ENCODE results near the gene XRCC5. TPM values are rescaled to one million over a fixed set of nuclear protein-coding genes. Genes with fewer than 3 reads are reported as not detected.
A peak's percentile ranks its signal among the peaks of the same experiment; 100 is the strongest.

XRCC5 gene
- total RNA-seq, 1 donor from 2014 or later: 163 TPM

DNA sequence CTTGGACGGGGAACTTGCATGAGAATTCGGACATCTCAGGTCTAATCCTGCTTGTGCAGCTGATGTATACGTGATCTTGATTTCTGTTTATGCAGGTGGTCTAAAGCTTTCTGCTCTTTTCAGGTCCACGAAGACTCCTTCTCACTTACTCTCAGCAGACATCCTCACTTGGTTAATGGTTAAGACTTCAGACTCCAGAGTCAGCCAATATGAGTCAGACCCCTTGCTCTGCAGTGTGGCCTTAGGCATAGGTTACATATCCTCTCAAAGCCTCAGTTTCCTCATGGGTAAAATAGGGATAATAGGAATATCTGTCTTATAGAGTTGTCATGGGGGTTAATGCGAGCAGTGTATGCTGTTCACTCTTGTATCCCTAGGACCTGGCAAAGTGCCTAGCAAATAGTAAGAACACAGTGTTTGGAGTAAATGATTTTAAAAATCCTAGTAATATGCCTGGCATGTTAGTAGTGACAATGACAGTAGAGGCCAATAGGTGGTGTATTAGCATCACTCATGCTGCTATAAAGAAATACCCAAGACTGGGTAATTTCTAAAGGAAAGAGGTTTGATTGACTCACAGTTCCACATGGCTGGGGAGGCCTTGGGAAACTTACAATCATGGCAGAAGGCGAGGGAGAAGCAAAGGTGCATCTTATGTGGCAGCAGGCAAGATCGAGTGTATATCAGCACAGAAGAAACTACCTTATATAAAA is 42.3 kb downstream of the XRCC5 start:
- DNase-seq (ENCODE audit: low read depth in 2 of 2): peak; percentile 27 to 31

DNA sequence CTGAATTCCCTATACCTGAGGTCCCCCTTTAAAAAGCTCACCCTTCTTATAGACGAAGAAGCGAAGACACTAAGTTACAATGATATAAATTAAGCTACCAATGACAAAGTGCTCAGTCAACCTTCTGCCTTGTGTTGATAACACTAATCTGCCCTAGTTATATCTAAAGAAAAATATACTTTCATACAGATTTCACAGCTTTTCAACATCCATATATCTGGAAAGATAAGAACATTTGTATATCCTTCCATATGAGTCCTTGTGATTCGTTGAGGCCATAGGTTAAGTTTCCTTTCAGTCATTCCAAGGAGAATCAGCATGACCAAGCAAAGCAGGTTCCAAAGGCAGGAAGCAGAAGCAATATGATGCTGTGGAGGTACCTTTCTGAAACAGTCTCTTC is 46.8 kb downstream of the XRCC5 start:
- no peak for DNase-seq (ENCODE audit: low read depth in 2 of 2)

- DNase-seq (ENCODE audit: low read depth in 2 of 2): no peak
Measured at GRCh38 chr2:216156822-216157221, 47.7 kb downstream of the XRCC5 start.

GRCh38 chr2:216159144-216159543 is 50.0 kb downstream of the XRCC5 start:
- DNase-seq (ENCODE audit: low read depth in 2 of 2): no peak

DNA sequence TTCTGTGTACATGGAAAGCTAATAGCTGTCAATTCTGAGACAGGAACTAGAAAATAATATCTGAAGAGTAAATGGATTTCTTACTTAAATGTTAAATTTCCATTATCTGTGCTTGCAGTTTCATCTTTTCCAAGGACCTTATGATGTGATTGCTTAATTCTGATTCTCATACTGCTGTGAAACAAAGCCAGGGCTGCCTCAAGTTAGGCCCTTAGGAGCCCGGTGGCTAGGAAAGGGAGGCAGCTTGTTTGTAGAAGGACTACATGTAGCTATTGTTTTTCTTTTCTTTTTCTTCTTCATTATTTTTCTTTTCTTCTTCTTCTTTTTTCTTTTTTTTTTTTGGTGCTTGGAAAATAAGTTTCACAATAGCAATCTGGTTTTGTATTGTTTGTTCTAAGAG is 50.5 kb downstream of the XRCC5 start:
- no peak for DNase-seq (ENCODE audit: low read depth in 2 of 2)

- DNase-seq (ENCODE audit: low read depth in 2 of 2): no peak
Measured at GRCh38 chr2:216160786-216161185, 51.6 kb downstream of the XRCC5 start.

DNA sequence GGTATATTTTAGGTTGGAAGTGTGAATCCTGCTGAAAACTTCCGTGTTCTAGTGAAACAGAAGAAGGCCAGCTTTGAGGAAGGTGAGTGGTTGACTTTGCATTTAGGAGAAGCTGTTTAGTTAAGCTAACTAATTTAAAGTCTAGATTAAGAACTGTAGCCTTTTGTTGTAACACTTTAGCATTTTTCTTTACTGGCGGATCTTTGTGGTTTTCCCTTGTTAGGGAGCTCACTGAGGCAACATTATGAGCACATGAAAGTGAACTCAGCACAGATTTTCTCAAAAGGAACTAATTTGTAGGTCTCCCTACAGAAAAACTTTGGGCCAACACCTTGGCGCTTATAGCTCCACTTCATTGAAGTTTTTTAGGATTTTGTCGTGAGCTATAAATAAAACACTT is 52.8 kb downstream of the XRCC5 start:
- DNase-seq (ENCODE audit: low read depth in 2 of 2): no peak

- DNase-seq (ENCODE audit: low read depth in 2 of 2): no peak
Measured at GRCh38 chr2:216163518-216163917, 54.4 kb downstream of the XRCC5 start.

GRCh38 chr2:216164087-216164486 is 54.9 kb downstream of the XRCC5 start:
- DNase-seq (ENCODE audit: low read depth in 2 of 2): no peak

DNA sequence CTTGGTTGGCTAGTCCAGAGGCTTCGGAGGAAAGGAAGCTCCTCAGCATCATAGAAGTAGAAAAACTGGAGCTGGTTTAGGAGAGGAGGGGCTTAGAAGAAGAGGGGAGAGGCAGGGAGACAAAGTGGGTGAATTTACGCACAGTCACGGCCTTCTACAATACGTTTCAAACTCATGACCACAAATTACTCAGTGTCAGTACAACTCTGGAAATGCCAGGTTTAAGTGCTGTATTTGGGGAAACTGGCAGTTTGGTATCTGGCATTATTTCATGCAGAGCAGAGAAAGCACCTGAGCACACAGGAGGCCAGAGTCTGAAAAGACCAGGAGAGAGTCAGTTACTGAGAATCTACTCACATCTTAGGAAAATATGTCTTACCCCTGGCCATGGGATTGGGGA is 55.4 kb downstream of the XRCC5 start:
- DNase-seq (ENCODE audit: low read depth in 2 of 2): no peak

- no peak for DNase-seq (ENCODE audit: low read depth in 2 of 2)
Measured at GRCh38 chr2:216165711-216166110, 56.6 kb downstream of the XRCC5 start.

- no peak for DNase-seq (ENCODE audit: low read depth in 2 of 2)
Measured at GRCh38 chr2:216169087-216169486, 59.9 kb downstream of the XRCC5 start.

- DNase-seq (ENCODE audit: low read depth in 2 of 2): no peak
Measured at GRCh38 chr2:216170076-216170763, 61.1 kb downstream of the XRCC5 start.

- no peak for DNase-seq (ENCODE audit: low read depth in 2 of 2)
Measured at GRCh38 chr2:216171011-216171410, 61.9 kb downstream of the XRCC5 start.

- no peak for DNase-seq (ENCODE audit: low read depth in 2 of 2)
Measured at GRCh38 chr2:216172493-216172892, 63.3 kb downstream of the XRCC5 start.

GRCh38 chr2:216179015-216179414 is 69.9 kb downstream of the XRCC5 start:
- DNase-seq (ENCODE audit: low read depth in 2 of 2): no peak

GRCh38 chr2:216181351-216181750 is 72.2 kb downstream of the XRCC5 start:
- no peak for DNase-seq (ENCODE audit: low read depth in 2 of 2)

DNA sequence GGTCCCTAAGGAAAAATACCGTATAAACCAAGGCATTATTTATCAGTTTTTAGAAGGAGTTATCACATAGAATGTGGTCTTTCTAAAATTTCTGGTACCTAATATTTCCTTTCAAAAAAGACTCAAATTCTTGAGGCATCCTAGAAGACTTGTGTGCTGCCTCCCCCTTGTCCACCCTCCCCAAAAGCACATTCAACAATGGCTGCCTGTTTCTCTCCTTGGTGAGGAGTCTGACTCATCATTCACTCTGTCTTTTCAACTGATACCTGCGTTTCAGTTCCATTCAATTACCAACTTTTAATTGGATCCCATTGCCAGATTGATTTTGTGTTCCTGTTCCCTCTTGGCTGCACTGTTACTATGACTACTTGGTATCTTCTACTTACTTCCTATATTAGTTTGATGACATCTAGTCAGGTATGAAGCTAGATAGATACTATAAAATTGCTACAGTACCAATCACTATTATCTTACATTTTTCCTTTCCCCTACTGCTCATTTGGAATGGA is 72.9 kb downstream of the XRCC5 start:
- DNase-seq (ENCODE audit: low read depth in 2 of 2): no peak

DNA sequence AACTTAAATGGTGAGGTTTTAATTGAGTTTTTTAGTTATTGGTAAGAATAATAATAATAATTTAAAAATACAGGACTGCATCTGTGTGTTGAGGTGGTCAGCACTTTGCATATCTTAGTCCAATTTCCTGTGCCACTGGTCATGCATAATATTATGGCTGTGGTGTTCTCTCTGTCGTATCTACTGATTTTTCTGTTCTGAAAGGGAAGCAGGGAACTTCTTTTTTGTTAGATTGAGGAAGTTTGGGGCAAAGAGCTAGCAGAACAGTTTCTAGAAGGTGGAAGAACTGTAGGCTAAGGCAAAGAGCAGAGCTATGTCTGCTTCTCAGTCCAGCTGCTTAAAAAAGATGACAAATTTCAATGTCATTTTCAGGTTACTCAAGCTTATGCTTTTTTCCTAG is 74.3 kb downstream of the XRCC5 start:
- DNase-seq (ENCODE audit: low read depth in 2 of 2): no peak

- peak in 1 of 2 donors; percentile 51 for DNase-seq (ENCODE audit: low read depth in 2 of 2)
Measured at GRCh38 chr2:216188559-216188850, 79.4 kb downstream of the XRCC5 start.

DNA sequence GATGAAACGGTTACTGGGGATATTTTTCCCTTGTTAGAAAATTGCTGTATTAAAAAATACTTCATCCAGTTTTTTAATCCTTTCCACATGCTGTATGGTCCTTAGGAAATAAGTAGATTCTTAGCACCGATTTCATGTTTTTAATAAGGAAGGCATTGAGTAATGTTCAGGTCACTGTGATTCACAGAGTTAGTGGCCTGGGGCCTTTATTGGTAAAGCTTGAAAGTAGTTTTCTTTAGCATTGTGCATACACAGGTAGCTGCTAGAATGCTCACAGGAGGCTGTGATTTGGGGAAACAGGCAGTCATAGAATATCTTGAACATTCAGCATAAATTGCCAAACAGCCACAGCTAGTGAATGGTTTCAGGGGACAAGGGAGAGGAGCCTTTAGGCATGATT is 79.8 kb downstream of the XRCC5 start:
- no peak for DNase-seq (ENCODE audit: low read depth in 2 of 2)

GRCh38 chr2:216189410-216189809 is 80.3 kb downstream of the XRCC5 start:
- DNase-seq (ENCODE audit: low read depth in 2 of 2): no peak

DNA sequence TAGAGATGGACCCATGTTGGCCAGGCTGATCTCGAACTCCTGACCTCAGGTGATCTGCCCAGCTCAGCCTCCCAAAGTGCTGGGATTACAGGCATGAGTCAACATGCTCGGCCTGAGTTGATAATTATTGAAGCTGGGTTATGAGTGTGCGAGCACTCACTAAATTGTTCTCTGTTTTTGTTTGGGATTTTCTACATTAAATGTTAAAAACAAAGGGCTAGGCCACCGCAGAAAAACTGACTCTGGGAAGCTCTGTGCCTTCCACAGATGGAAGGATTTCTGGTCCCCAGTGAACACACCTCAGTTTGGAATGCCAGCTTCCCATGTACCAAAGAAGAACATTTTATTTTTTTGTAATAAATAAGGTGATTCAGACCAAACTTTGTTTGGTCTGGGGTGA is 83.0 kb downstream of the XRCC5 start:
- DNase-seq (ENCODE audit: low read depth in 2 of 2): no peak

Data from lung microvascular endothelial cell (primary cell).